Progenitor cell of endocrine pancreas (in vitro differentiated cells): ENCODE data around the gene AGPS. TPM values are rescaled to one million over a fixed set of nuclear protein-coding genes. Genes with fewer than 3 reads are reported as not detected.

Experiments used
- DNase-seq: peaks from one replicate; pipeline ENCODE4 v3.0.0; 2021; ENCODE audit warnings: low spot score; ENCODE audit not compliant: unreplicated experiment
- H3K27ac Mint-ChIP-seq: 2 replicates; pipeline ENCODE4 v1.8.0; 2021; ENCODE audit warnings: mild to moderate bottlenecking, moderate library complexity, mixed read lengths
- H3K27me3 Mint-ChIP-seq: 2 replicates; pipeline ENCODE4 v1.8.0; 2021; ENCODE audit warnings: mixed read lengths
- H3K36me3 Mint-ChIP-seq: 2 replicates; pipeline ENCODE4 v1.8.0; 2022; ENCODE audit warnings: mixed read lengths; ENCODE audit not compliant: insufficient read depth
- H3K4me1 Mint-ChIP-seq: 2 replicates; pipeline ENCODE4 v1.8.0; 2021; ENCODE audit warnings: low read depth, mixed read lengths
- H3K4me3 Mint-ChIP-seq: 2 replicates; pipeline ENCODE4 v1.8.0; 2021; ENCODE audit warnings: low read depth, mild to moderate bottlenecking, moderate library complexity, mixed read lengths
- H3K9me3 Mint-ChIP-seq: 2 replicates; pipeline ENCODE4 v1.8.0; 2021; ENCODE audit warnings: low read depth, mixed read lengths
- total RNA-seq: library from RNA; stranded (reverse); gene quantifications from 2 replicates; pipeline ENCODE4 v1.2.1, GENCODE V29; 2021
- TF ChIP-seq, protein P1 (sequence below): fragments of 200-600 bp; sonication (generic); IDR thresholded peaks from one replicate; pipeline ENCODE4 v1.5.0; 2021; ENCODE audit warnings: antibody characterized with exemption, mild to moderate bottlenecking; ENCODE audit not compliant: unreplicated experiment

The AGPS gene
- total RNA-seq, 1 donor from 2014 or later, result 69.2 TPM

DNA sequence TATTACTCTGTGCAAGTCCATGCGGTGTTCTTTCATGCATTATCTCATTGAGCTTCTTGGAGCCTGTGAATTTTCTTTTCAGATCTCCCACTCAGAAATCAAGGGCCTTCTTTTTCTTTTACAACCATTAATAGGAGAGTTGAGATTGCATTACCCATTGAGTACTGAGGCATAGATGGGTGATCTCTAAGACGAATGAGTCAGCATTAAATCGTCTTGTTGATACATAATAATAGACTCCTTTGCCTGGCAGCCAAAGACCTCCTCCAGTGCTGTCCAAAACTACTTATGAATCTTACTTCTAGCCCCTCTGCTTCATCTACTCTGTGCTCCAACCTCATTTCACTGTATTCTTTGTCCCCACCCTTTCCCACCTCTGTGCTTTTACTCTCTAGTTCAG is 180.5 kb downstream of the AGPS start:
- H3K4me1 Mint-ChIP-seq, result no peaks in the 10 kb centered on the region
- DNase-seq, result no peak
- no peaks in the 10 kb centered on the region for H3K9me3 Mint-ChIP-seq
- H3K4me3 Mint-ChIP-seq, result no peak overlapping the region
- H3K27me3 Mint-ChIP-seq, result no peaks in the 10 kb centered on the region
- no peaks in the 10 kb centered on the region for H3K36me3 Mint-ChIP-seq
- TF ChIP-seq, protein P1, sequence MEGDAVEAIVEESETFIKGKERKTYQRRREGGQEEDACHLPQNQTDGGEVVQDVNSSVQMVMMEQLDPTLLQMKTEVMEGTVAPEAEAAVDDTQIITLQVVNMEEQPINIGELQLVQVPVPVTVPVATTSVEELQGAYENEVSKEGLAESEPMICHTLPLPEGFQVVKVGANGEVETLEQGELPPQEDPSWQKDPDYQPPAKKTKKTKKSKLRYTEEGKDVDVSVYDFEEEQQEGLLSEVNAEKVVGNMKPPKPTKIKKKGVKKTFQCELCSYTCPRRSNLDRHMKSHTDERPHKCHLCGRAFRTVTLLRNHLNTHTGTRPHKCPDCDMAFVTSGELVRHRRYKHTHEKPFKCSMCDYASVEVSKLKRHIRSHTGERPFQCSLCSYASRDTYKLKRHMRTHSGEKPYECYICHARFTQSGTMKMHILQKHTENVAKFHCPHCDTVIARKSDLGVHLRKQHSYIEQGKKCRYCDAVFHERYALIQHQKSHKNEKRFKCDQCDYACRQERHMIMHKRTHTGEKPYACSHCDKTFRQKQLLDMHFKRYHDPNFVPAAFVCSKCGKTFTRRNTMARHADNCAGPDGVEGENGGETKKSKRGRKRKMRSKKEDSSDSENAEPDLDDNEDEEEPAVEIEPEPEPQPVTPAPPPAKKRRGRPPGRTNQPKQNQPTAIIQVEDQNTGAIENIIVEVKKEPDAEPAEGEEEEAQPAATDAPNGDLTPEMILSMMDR, result no peak
- H3K27ac Mint-ChIP-seq, result no peak overlapping the region

- H3K27me3 Mint-ChIP-seq, result no peaks in the 10 kb centered on the region
- no peaks in the 10 kb centered on the region for H3K4me1 Mint-ChIP-seq
- DNase-seq, result no peak
- no peaks in the 10 kb centered on the region for H3K36me3 Mint-ChIP-seq
- H3K4me3 Mint-ChIP-seq, result no peak overlapping the region
- no peak overlapping the region for H3K27ac Mint-ChIP-seq
- H3K9me3 Mint-ChIP-seq, result no peaks in the 10 kb centered on the region
- TF ChIP-seq, protein P1, result no peak
Measured at GRCh38 chr2:177574356-177574755, 181.8 kb downstream of the AGPS start.

- DNase-seq, result no peak
- no peak overlapping the region for H3K4me3 Mint-ChIP-seq
- H3K27me3 Mint-ChIP-seq, result no peaks in the 10 kb centered on the region
- no peaks in the 10 kb centered on the region for H3K36me3 Mint-ChIP-seq
- no peak overlapping the region for H3K27ac Mint-ChIP-seq
- no peaks in the 10 kb centered on the region for H3K9me3 Mint-ChIP-seq
- no peaks in the 10 kb centered on the region for H3K4me1 Mint-ChIP-seq
- TF ChIP-seq, protein P1, result no peak
Measured at GRCh38 chr2:177575358-177575757, 182.8 kb downstream of the AGPS start.

GRCh38 chr2:177577075-177577474 is 184.5 kb downstream of the AGPS start:
- no peak overlapping the region for H3K4me3 Mint-ChIP-seq
- H3K9me3 Mint-ChIP-seq, result no peaks in the 10 kb centered on the region
- DNase-seq, result no peak
- H3K4me1 Mint-ChIP-seq, result no peaks in the 10 kb centered on the region
- no peaks in the 10 kb centered on the region for H3K27me3 Mint-ChIP-seq
- TF ChIP-seq, protein P1, result no peak
- no peaks in the 10 kb centered on the region for H3K36me3 Mint-ChIP-seq
- H3K27ac Mint-ChIP-seq, result no peak overlapping the region

DNA sequence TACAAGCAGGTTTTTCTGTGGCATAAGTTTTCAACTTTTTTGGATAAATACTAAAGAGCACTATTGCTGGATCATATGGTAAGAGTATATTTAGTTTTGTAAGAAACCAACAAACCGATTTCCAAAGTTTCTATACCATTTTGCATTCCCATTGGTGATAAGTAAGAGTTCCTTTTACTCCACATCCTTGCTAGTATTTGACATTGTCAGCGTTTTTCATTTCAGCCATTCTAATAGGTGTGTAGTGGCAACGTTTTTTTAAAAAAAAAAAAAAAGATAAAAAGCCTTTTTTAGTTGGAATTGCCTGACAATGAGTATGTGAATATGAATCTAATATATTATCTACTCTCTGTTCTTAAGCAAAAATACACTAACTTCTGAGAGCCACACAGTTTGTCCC is 185.9 kb downstream of the AGPS start:
- no peaks in the 10 kb centered on the region for H3K27me3 Mint-ChIP-seq
- H3K9me3 Mint-ChIP-seq, result no peaks in the 10 kb centered on the region
- TF ChIP-seq, protein P1, result no peak
- H3K4me3 Mint-ChIP-seq, result no peak overlapping the region
- H3K27ac Mint-ChIP-seq, result no peak overlapping the region
- DNase-seq, result no peak
- H3K4me1 Mint-ChIP-seq, result no peaks in the 10 kb centered on the region
- H3K36me3 Mint-ChIP-seq, result no peaks in the 10 kb centered on the region
